Islet of Langerhans (tissue), 1 donor: ENCODE data around the gene PRKG1.

Source experiments
- FAIRE-seq: peaks from one replicate; lab custom pipeline; 2011; peaks lifted over from hg19 to GRCh38; lab: Jason Lieb, UNC

PRKG1 gene

DNA sequence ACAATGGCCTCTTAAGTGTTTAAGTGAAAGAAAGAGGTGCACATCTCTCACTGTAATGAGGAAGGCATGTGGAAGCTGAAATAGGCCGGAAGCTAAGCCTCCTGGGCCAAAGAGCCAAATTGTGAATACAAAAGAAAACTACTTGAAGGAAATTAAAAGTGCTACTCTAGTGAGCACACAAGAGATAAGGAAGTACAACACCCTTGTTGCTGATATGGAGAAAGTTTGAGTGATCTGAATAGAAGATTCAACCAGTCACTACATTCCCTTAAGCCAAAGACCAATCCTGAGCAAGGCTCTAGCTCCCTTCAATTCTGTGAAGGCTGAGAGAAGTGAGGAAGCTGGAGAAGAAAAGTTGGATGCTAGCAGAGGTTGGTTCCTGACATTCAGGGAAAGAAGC, 1248.0 kb downstream of the PRKG1 start:
- no peak for FAIRE-seq

GRCh38 chr10:52322936-52323335, 1248.6 kb downstream of the PRKG1 start:
- no peak for FAIRE-seq

- no peak for FAIRE-seq
Observed at GRCh38 chr10:52326382-52326781, 1252.1 kb downstream of the PRKG1 start.

DNA sequence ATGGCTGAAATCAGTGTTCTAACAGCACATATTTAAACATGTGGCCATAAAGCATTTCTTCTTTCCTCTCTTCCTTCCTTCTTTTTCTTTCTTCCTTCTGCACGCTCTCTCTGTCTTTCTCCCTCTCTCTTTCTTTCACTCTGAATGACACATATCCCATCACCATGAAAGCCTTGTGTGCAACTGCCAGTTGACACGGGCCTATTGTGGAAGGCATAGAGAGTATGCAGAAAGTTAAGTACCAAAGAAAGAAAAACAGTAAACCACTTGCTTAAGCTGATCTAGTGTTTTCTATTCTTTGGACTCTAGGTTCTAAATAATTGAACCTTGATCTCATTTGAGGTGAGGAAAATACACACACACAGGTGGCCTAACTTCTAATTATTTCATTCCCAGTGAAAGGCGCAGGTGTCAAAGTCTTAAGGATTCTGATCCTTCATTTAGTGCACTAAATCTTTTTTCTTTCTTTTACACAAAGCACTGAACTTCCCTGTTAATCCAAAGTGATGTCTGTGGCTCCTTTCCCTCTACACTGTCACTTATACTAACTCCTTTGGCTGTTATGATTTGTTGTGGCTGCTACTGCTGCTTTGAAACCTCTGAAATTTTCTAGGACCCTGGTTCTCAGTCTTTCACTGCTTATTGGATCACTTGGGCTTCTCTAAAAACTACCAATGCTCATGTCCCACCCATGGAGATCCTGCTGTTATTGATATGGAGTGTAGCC, 1257.5 kb downstream of the PRKG1 start:
- no peak for FAIRE-seq

GRCh38 chr10:52332815-52333214, 1258.5 kb downstream of the PRKG1 start:
- no peak for FAIRE-seq

DNA sequence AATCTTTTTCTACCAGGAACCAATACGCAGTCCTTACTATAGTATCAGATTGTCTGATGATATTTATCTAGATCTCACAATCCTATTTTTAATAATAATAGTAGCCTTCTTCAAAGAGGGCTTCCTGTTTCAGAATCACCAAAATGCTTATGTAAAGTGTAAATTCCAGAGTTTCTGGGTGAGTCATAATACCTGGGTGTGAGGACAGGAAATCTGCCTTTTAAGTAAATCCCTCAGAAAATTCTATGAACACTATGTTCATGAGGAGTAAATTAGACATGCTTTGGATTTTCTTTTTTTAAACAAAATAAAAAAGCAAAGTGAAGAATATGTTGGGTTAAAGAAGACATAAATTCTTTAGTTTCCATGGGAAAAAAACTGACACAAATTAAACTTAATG, 1260.3 kb downstream of the PRKG1 start:
- no peak for FAIRE-seq

DNA sequence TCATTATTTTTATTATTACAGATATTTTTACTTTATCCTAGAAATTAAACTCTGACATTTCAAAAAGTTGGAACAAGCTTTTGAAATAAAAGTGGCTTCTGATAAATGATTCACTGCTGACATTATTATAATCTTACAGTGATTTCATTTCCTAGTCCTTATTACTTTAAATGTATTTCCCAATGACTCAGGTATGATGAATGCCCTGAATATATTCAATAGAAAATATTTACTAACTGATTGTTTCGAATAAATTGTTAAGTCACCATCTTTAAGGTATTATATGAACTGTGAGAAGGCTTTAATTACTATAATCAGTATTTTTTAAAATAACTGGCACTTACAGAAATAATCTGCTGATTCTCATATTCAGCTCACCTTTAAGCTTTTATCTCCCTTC, 1261.4 kb downstream of the PRKG1 start:
- FAIRE-seq: no peak

DNA sequence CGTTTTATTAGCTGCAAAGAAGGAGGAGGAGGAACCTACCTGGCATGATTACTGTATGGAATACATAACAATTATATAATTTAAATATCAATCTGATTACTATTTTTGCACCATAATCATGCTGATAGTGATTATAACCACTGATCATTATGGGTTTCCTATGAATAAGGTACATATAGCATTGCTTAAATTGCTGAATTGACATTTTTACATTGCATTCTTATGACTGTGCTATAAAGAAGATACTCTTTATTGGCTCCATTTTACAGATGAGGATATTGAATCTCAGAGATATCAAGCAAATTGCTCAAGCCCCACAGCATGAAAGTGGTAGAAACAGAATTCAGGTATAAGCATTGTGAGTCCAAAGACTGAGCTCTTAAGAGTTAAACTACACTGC, 1262.9 kb downstream of the PRKG1 start:
- FAIRE-seq: no peak

DNA sequence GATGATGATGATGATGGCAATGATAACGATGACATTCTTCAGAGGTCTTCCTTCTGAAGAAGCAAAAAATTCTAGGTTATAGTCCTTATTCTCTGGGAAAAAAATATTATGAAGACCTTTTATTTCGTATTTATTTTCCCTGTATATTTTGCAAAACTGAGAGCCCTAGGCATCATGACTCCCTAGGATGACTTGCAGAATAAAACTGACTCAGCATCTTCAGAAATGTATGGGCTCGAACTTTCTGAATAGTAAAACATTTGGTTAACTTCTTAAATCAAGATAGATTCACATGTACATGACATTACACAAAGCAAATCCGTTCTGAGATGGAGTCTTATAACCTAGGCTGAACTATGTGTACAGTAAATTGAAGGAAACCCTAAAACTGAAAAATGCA, 1269.2 kb downstream of the PRKG1 start:
- FAIRE-seq: no peak

GRCh38 chr10:52346394-52347326, 1272.4 kb downstream of the PRKG1 start:
- no peak for FAIRE-seq

GRCh38 chr10:52347327-52347667, 1273.0 kb downstream of the PRKG1 start:
- no peak for FAIRE-seq
